Mesendoderm (in vitro differentiated cells): ENCODE measurements around the gene ABHD17B.
A peak's percentile ranks its signal among the peaks of the same experiment; 100 is the strongest.

Source experiments
- DNase-seq: peaks from one replicate; pipeline ENCODE4 v3.0.0; 2013
- H2AK5ac ChIP-seq: 2 replicates; pipeline ENCODE4 v1.6.1; 2013; ENCODE audit warnings: low read length, inconsistent platforms
- H2BK120ac ChIP-seq: 2 replicates; pipeline ENCODE4 v1.6.1; 2013; ENCODE audit warnings: low read depth, mild to moderate bottlenecking, low read length, moderate library complexity, mixed read lengths
- H2BK15ac ChIP-seq: replicated peaks from 2 replicates; pipeline ENCODE4 v1.6.1; 2013; ENCODE audit warnings: low read depth, mild to moderate bottlenecking, moderate library complexity
- H2BK5ac ChIP-seq: 2 replicates; pipeline ENCODE4 v1.6.1; 2013; ENCODE audit warnings: low read length, inconsistent platforms
- H3K18ac ChIP-seq: 2 replicates; pipeline ENCODE4 v1.6.1; 2013; ENCODE audit warnings: mild to moderate bottlenecking, low read length, mixed read lengths
- H3K23ac ChIP-seq: one replicate; pipeline ENCODE4 v1.6.1; 2013; ENCODE audit warnings: low read length
- H3K27ac ChIP-seq: 2 replicates; pipeline ENCODE4 v1.5.1; 2013; ENCODE audit warnings: low read depth, mild to moderate bottlenecking, inconsistent platforms, low read length, moderate library complexity
- H3K27me3 ChIP-seq: 2 replicates; pipeline ENCODE4 v1.6.1; 2013; ENCODE audit warnings: low read length, control low read depth, mild to moderate bottlenecking, inconsistent platforms; ENCODE audit not compliant: insufficient read depth, poor library complexity
- H3K36me3 ChIP-seq: 2 replicates; pipeline ENCODE4 v1.6.1; 2013; ENCODE audit warnings: low read length, inconsistent platforms; ENCODE audit not compliant: control insufficient read depth, insufficient read depth
- H3K4ac ChIP-seq: one replicate; pipeline ENCODE4 v1.6.1; 2013; ENCODE audit warnings: low read depth, mild to moderate bottlenecking, low read length, moderate library complexity
- H3K4me1 ChIP-seq: 2 replicates; pipeline ENCODE4 v1.6.1; 2013; ENCODE audit warnings: low read depth, low read length, inconsistent platforms; ENCODE audit not compliant: control insufficient read depth
- H3K4me2 ChIP-seq: 2 replicates; pipeline ENCODE4 v1.6.1; 2013; ENCODE audit warnings: low read length
- H3K4me3 ChIP-seq: 2 replicates; pipeline ENCODE4 v1.5.1; 2013; ENCODE audit warnings: mild to moderate bottlenecking, low read length
- H3K56ac ChIP-seq: one replicate; pipeline ENCODE4 v1.6.1; 2013; ENCODE audit warnings: low read length
- H3K79me1 ChIP-seq: 2 replicates; pipeline ENCODE4 v1.6.1; 2013; ENCODE audit warnings: low read length, inconsistent platforms
- H3K79me2 ChIP-seq: 2 replicates; pipeline ENCODE4 v1.6.1; 2013; ENCODE audit warnings: mild to moderate bottlenecking, low read length; ENCODE audit not compliant: control insufficient read depth, insufficient read depth
- H3K9ac ChIP-seq: 2 replicates; pipeline ENCODE4 v1.6.1; 2013; ENCODE audit warnings: low read length, inconsistent platforms
- H4K5ac ChIP-seq: one replicate; pipeline ENCODE4 v1.6.1; 2013; ENCODE audit warnings: low read length
- H4K8ac ChIP-seq: one replicate; pipeline ENCODE4 v1.6.1; 2013; ENCODE audit warnings: low read depth, mild to moderate bottlenecking, control low read depth, low read length, moderate library complexity
- WGBS: extraction: QIAGEN DNeasy Blood & Tissue Kit; methylation state at CpG from one replicate; pipeline ENCODE4 v1.1.7; 2013; ENCODE audit warnings: low lambda C conversion rate, missing lambda C conversion rate; ENCODE audit not compliant: insufficient coverage; ENCODE audit errors: extremely low coverage; 5-methylcytosine and 5-hydroxymethylcytosine counted together

The ABHD17B gene

GRCh38 chr9:71921190-71921814 is 10.3 kb upstream of the ABHD17B start:
- H3K9ac ChIP-seq = no peak overlapping the region
- H3K27ac ChIP-seq = peak overlapping the region; percentile 89
- peak; percentile 84 for DNase-seq
- peak overlapping the region; percentile 61 for H2BK120ac ChIP-seq
- peak overlapping the region; percentile 94 for H3K18ac ChIP-seq
- H3K56ac ChIP-seq = peak overlapping the region; percentile 69
- H4K5ac ChIP-seq = no peak overlapping the region
- H2BK5ac ChIP-seq = peak overlapping the region; percentile 88
- no peak overlapping the region for H3K4me3 ChIP-seq
- no peak overlapping the region for H4K8ac ChIP-seq
- H3K27me3 ChIP-seq = no peaks in the 10 kb centered on the region
- H3K4me2 ChIP-seq = no peak overlapping the region
- no peak overlapping the region for H3K4ac ChIP-seq
- H3K79me1 ChIP-seq = peaks cover 8% of the 10 kb centered on the region
- H2AK5ac ChIP-seq = peak overlapping the region; percentile 65
- no peaks in the 10 kb centered on the region for H3K36me3 ChIP-seq
- H2BK15ac ChIP-seq = no peak overlapping the region
- peaks cover 2% of the 10 kb centered on the region for H3K4me1 ChIP-seq
- no peak overlapping the region for H3K23ac ChIP-seq
- H3K79me2 ChIP-seq = peaks cover 24% of the 10 kb centered on the region

- H3K4me3 ChIP-seq = no peak overlapping the region
- peak; percentile 60 for DNase-seq
- H3K36me3 ChIP-seq = no peaks in the 10 kb centered on the region
- H2BK15ac ChIP-seq = peak overlapping the region; percentile 57
- peak overlapping the region; percentile 83 for H3K27ac ChIP-seq
- no peak overlapping the region for H4K5ac ChIP-seq
- peaks cover 8% of the 10 kb centered on the region for H3K79me1 ChIP-seq
- H3K18ac ChIP-seq = peak overlapping the region; percentile 92
- H2BK5ac ChIP-seq = peak overlapping the region; percentile 62
- no peak overlapping the region for H4K8ac ChIP-seq
- H2AK5ac ChIP-seq = no peak overlapping the region
- H3K4me1 ChIP-seq = peaks cover 2% of the 10 kb centered on the region
- no peak overlapping the region for H3K4me2 ChIP-seq
- H3K23ac ChIP-seq = no peak overlapping the region
- H3K27me3 ChIP-seq = no peaks in the 10 kb centered on the region
- no peak overlapping the region for H3K9ac ChIP-seq
- H2BK120ac ChIP-seq = peak overlapping the region; percentile 85
- no CpG with 5 or more reads among the region's 1 CpG for WGBS
- H3K79me2 ChIP-seq = peaks cover 28% of the 10 kb centered on the region
- no peak overlapping the region for H3K56ac ChIP-seq
- peak overlapping the region; percentile 91 for H3K4ac ChIP-seq
Observed at GRCh38 chr9:71920456-71921189, 9.6 kb upstream of the ABHD17B start.

- Histone ChIP-seq H3K9ac (no peak overlapping the region), H3K79me2 (peaks cover 41% of the 10 kb centered on the region), H3K18ac (no peak overlapping the region), H3K27ac (no peak overlapping the region), H3K4me1 (peaks cover 2% of the 10 kb centered on the region), H3K36me3 (no peaks in the 10 kb centered on the region), H3K4ac (no peak overlapping the region), H4K5ac (no peak overlapping the region), H2BK15ac (no peak overlapping the region), H2BK5ac (no peak overlapping the region), H2BK120ac (no peak overlapping the region), H4K8ac (no peak overlapping the region), H3K27me3 (no peaks in the 10 kb centered on the region), H3K4me3 (no peak overlapping the region), H2AK5ac (no peak overlapping the region), H3K23ac (no peak overlapping the region), H3K79me1 (peaks cover 10% of the 10 kb centered on the region), H3K4me2 (no peak overlapping the region), H3K56ac (no peak overlapping the region)
- no peak for DNase-seq
- no CpG with 5 or more reads among the region's 5 CpGs for WGBS
Observed at GRCh38 chr9:71918419-71918818, 7.4 kb upstream of the ABHD17B start.

GRCh38 chr9:71916834-71917534 is 6.0 kb upstream of the ABHD17B start:
- H4K8ac ChIP-seq = no peak overlapping the region
- no peak overlapping the region for H2AK5ac ChIP-seq
- H3K36me3 ChIP-seq = no peaks in the 10 kb centered on the region
- no peak overlapping the region for H3K9ac ChIP-seq
- no peak overlapping the region for H3K18ac ChIP-seq
- H3K79me2 ChIP-seq = peaks cover 49% of the 10 kb centered on the region
- H3K27me3 ChIP-seq = no peaks in the 10 kb centered on the region
- no peak overlapping the region for H3K4me3 ChIP-seq
- no peak overlapping the region for H3K23ac ChIP-seq
- H3K27ac ChIP-seq = no peak overlapping the region
- H2BK5ac ChIP-seq = no peak overlapping the region
- H3K4ac ChIP-seq = no peak overlapping the region
- H2BK15ac ChIP-seq = no peak overlapping the region
- no peak overlapping the region for H3K56ac ChIP-seq
- H2BK120ac ChIP-seq = no peak overlapping the region
- H3K79me1 ChIP-seq = peaks cover 7% of the 10 kb centered on the region
- H3K4me2 ChIP-seq = no peak overlapping the region
- peaks cover 2% of the 10 kb centered on the region for H3K4me1 ChIP-seq
- H4K5ac ChIP-seq = no peak overlapping the region
- no peak for DNase-seq

- Histone ChIP-seq H3K4me2 (no peak overlapping the region), H3K79me2 (peaks cover 56% of the 10 kb centered on the region), H4K8ac (no peak overlapping the region), H2BK15ac (no peak overlapping the region), H4K5ac (no peak overlapping the region), H3K4me3 (no peak overlapping the region), H3K79me1 (peaks cover 7% of the 10 kb centered on the region), H2AK5ac (no peak overlapping the region), H3K23ac (no peak overlapping the region), H2BK120ac (no peak overlapping the region), H3K4ac (no peak overlapping the region), H3K18ac (no peak overlapping the region), H3K27me3 (no peaks in the 10 kb centered on the region), H2BK5ac (no peak overlapping the region), H3K36me3 (no peaks in the 10 kb centered on the region), H3K9ac (no peak overlapping the region), H3K56ac (no peak overlapping the region), H3K27ac (no peak overlapping the region), H3K4me1 (no peaks in the 10 kb centered on the region)
- DNase-seq = no peak
Observed at GRCh38 chr9:71915495-71915894, 4.5 kb upstream of the ABHD17B start.
